Measurements from ENCODE around the gene GP9. TPM values are rescaled to one million over a fixed set of nuclear protein-coding genes. Genes with fewer than 3 reads are reported as not detected.

Gene GP9
- total RNA-seq, 1 donor from 2014 or later, result not detected

- H3K36me3 Mint-ChIP-seq (ENCODE audit: low read depth), result no peaks in the 10 kb centered on the region
Measured at GRCh38 chr3:129039271-129040038, 21.1 kb upstream of the GP9 start.

GRCh38 chr3:129040039-129040336, 20.6 kb upstream of the GP9 start:
- H3K27me3 Mint-ChIP-seq, result peaks cover 49% of the 10 kb centered on the region
- no peak for DNase-seq
- ATAC-seq (ENCODE audit: low read depth), result no peak
- H3K36me3 Mint-ChIP-seq (ENCODE audit: low read depth), result no peaks in the 10 kb centered on the region
- H3K4me3 Mint-ChIP-seq, result no peak overlapping the region
- H3K27ac Mint-ChIP-seq, result no peak overlapping the region
- no peaks in the 10 kb centered on the region for H3K4me1 Mint-ChIP-seq
- ChIA-PET POLR2A (no interaction called here), CTCF (no interaction called here)
- intact Hi-C loops (cut with micrococcal nuclease), result no loop called here
- peaks cover 10% of the 10 kb centered on the region for H3K9me3 Mint-ChIP-seq
- TF ChIP-seq CTCF (IDR thresholded peaks at IDR 0.05), result no peak

More at GRCh38 chr3:129039271-129040038, 21.1 kb upstream of the GP9 start:
- ChIA-PET CTCF (no interaction called here), POLR2A (no interaction called here)
- no peak for TF ChIP-seq CTCF (IDR thresholded peaks at IDR 0.05)
- no peak overlapping the region for H3K4me3 Mint-ChIP-seq
- intact Hi-C loops (cut with micrococcal nuclease), result no loop called here
- peaks cover 6% of the 10 kb centered on the region for H3K9me3 Mint-ChIP-seq
- no peak overlapping the region for H3K27ac Mint-ChIP-seq
- ATAC-seq (ENCODE audit: low read depth) (no peak), DNase-seq (no peak)
- H3K27me3 Mint-ChIP-seq, result peaks cover 45% of the 10 kb centered on the region
- no peaks in the 10 kb centered on the region for H3K4me1 Mint-ChIP-seq

GRCh38 chr3:129040579-129041300, 19.8 kb upstream of the GP9 start:
- Mint-ChIP-seq H3K4me3 (no peak overlapping the region), H3K27ac (no peak overlapping the region), H3K36me3 (ENCODE audit: low read depth) (no peaks in the 10 kb centered on the region), H3K4me1 (peaks cover 2% of the 10 kb centered on the region), H3K9me3 (peaks cover 11% of the 10 kb centered on the region), H3K27me3 (peaks cover 51% of the 10 kb centered on the region)
- CTCF ChIA-PET, result no interaction called here
- POLR2A ChIA-PET, result no interaction called here
- TF ChIP-seq CTCF (IDR thresholded peaks at IDR 0.05), result no peak
- no peak for DNase-seq
- no peak for ATAC-seq (ENCODE audit: low read depth)
- intact Hi-C loops (cut with micrococcal nuclease), result no loop called here

GRCh38 chr3:129045675-129046036, 14.9 kb upstream of the GP9 start:
- TF ChIP-seq CTCF (IDR thresholded peaks at IDR 0.05), result no peak
- peaks cover 2% of the 10 kb centered on the region for H3K4me1 Mint-ChIP-seq
- DNase-seq (no peak), ATAC-seq (ENCODE audit: low read depth) (peak; percentile 58)
- intact Hi-C loops (cut with micrococcal nuclease), result no loop called here
- H3K9me3 Mint-ChIP-seq, result peaks cover 17% of the 10 kb centered on the region
- ChIA-PET CTCF (no interaction called here), POLR2A (no interaction called here)
- H3K27me3 Mint-ChIP-seq, result peaks cover 46% of the 10 kb centered on the region
- H3K36me3 Mint-ChIP-seq (ENCODE audit: low read depth), result peaks cover 3% of the 10 kb centered on the region
- no peak overlapping the region for H3K27ac Mint-ChIP-seq
- H3K4me3 Mint-ChIP-seq, result no peak overlapping the region

- DNase-seq (no peak), ATAC-seq (ENCODE audit: low read depth) (no peak)
- Mint-ChIP-seq H3K27ac (no peak overlapping the region), H3K9me3 (peaks cover 17% of the 10 kb centered on the region), H3K4me3 (no peak overlapping the region), H3K4me1 (peaks cover 2% of the 10 kb centered on the region), H3K27me3 (peaks cover 45% of the 10 kb centered on the region), H3K36me3 (ENCODE audit: low read depth) (peaks cover 3% of the 10 kb centered on the region)
- CTCF ChIA-PET, result no interaction called here
- POLR2A ChIA-PET, result no interaction called here
- intact Hi-C loops (cut with micrococcal nuclease), result no loop called here
- no peak for TF ChIP-seq CTCF (IDR thresholded peaks at IDR 0.05)
Measured at GRCh38 chr3:129046037-129046731, 14.4 kb upstream of the GP9 start.
